Stimulated activated CD8-positive, alpha-beta memory T cell treated with anti-CD3 and anti-CD28 coated beads, Interleukin-15, amount 100 ng/mL, for 48 hours (primary cell): Measurements from ENCODE around the gene TMEM17.

Experiments used
- DNase-seq, 2 donors: peaks; one replicate each; pipeline ENCODE4 v3.0.0-alpha.2; 2020; ENCODE audit warnings: low read depth in 2 of 2

The TMEM17 gene

DNA sequence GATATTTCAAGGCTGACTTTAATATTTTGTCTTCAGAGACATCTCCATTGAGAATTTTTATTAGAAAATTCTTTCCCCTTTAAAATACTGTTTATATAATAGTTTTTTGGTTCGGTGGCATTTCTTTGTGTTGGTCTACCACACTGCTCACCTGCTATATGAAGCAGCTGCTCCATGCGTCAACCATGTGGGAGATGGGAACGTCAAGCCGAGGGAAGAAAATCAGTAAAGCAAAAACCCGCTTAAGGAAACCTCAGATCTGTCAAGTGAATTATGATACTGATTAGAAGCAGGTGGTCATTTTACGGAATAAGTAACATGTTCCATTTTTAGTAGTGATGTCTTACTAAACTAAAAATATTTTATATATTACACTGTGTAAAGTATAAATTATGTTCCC, 5.6 kb upstream of the TMEM17 start:
- DNase-seq: no peak

- no peak for DNase-seq
These were observed 391 bp upstream of the TMEM17 start for GRCh38 chr2:62506421-62506750.

DNA sequence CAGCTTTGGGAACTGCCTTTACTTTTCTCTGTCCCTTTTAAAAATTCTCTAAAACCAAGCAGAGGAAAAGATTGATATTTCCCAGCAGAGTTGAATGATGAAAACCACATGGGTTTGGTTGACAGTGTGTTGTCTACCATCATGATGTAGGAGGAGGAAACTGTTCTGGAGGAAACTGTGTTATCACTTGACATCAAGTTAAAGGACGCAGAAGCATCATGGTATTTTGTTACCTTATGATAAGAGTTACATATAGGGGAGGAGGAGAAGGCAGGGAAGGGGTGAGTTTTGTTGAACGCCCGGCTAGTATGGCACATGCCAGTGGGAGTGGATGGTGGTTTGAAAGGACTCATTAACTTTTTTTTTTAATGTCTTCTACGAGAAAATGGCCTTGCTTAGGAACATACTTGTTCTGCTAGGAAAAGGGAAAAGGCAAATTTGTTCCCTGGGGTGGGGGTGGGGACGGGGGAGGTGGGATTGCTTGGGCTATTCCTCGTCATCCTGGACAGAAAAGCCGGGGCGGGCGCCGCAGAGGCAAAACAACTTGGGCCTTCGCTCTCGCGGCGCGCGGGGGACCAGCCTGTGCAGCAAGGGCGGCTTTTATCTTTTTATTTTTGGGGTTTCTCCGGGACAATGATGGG, 766 bp downstream of the TMEM17 start:
- DNase-seq: no peak

GRCh38 chr2:62504657-62505056, 1.3 kb downstream of the TMEM17 start:
- no peak for DNase-seq

- DNase-seq: no peak
These were observed 4.0 kb downstream of the TMEM17 start for GRCh38 chr2:62501794-62502500.

- DNase-seq: no peak
These were observed 4.9 kb downstream of the TMEM17 start for GRCh38 chr2:62501069-62501468.

DNA sequence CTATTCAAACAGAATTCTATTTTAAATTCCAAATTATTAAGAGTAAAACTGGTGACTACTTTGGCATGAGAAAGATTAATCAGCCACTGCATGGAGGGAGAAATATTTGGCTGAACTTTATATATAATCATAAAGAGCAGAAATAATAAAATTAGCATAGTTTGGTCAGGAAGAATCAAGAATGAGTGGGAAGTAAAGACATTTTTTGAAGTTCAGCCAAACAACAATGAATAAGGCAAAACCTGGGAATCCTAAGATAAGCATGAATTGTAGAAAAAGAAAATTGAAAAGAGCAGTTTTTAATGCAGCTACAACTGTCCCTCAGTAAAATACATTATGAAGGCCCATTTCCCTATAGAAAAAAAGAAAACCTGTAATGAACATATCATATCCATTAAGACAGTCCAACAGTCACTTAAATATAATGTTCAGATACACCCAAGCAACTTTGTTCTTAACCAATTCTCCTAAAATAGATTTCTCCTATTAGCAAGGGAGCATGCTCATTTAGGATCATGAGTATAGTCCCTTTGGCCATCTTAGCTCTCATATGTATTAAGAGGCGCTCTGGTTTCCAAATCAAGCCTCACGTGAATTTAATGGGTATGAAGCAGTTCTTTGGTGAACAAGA, 6.5 kb downstream of the TMEM17 start:
- no peak for DNase-seq

DNA sequence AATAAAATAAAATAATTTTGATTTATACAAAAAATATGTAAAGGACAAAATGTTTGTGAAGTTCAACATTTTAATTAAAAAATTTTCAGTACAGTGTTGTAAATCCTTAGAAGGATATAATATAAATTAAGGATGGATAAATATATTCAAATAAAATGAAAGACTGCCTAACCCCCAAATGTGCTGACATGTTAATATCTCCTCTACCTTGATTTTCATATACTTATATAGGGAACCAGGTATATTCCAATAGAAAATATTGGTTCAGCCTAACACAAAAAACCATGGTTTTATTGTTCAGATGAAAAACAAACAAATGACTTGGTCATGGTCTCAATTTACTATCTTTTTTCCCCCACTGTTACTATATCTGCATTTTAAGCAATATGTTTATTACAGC, 7.3 kb downstream of the TMEM17 start:
- DNase-seq: no peak

DNA sequence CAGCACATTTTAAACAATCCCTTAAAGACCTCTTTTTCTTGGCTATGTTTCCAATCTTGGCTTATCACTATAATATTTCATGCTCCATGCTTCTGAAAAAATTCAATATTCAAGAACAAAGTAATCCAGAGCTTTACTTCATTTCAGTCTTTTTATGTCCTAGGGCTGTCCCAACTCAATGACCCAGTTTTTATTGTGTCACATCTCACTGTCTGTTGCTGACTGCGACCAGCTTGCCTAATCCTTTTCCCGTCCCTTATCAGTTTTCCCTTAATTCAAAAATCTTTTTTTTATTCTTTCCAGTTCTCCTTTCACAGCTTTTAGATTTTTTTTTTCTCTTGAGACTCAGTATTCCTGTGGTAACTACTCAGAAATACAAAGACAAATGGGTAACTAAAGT, 10.2 kb downstream of the TMEM17 start:
- no peak for DNase-seq

- DNase-seq: no peak
These were observed 13.9 kb downstream of the TMEM17 start for GRCh38 chr2:62492048-62492447.

DNA sequence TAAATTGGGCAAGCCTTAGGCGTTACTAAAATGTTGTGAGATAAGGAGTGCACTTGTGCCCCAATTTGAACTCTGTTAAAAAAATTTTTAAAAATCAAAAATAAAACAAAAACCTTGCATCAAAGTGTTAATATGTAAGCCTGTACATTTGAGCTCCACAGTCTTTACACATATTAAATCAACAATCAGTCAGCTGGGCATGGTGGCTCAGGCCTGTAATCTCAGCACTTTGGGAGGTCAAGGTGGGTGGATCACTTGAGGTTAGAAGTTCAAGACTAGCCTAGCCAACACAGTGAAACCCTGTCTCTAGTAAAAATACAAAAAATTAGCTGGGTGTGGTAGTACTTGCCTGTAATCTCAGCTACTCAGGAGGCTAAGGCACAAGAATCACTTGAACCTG, 16.3 kb downstream of the TMEM17 start:
- no peak for DNase-seq

DNA sequence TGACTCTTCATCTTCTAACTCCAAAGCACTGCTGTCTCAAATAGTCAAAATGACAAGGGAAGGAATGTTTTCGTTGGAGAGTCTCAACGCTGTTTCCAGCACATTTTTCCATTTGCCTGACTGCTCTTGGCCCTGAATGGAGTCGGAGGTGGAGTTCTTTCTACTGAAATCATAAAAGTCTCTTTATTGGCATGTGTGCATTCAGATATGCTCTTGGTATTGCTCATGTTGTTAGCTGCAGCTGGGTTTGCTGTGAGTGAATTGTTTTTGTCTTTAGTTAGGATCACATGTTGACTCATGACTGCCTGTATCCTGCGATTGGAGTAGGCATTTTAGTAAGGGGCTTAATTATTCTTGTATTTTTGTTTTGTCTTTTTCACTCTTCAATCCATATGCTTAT, 16.8 kb downstream of the TMEM17 start:
- no peak for DNase-seq

- no peak for DNase-seq
These were observed 19.6 kb downstream of the TMEM17 start for GRCh38 chr2:62486439-62486765.

- no peak for DNase-seq
These were observed 20.1 kb downstream of the TMEM17 start for GRCh38 chr2:62485761-62486438.

- DNase-seq: no peak
These were observed 23.2 kb downstream of the TMEM17 start for GRCh38 chr2:62482558-62483352.

DNA sequence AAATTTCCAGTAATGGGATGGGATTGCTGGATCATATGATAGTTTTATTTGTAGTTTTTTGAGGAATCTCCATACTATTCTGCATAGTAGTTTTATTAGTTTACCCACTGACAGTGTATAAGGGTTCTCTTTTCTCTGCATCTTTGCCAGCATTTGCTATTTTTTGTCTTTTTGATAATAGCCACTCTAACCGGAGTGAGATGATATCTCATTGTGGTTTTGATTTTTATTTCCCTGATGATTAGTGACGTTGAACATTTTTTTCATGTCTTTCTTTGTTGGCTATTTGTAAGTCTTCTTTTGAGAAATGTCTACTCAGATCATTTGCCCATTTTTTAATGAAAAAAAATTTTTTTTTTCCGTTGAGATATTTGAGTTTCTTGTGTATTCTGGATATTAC, 26.1 kb downstream of the TMEM17 start:
- no peak for DNase-seq

GRCh38 chr2:62478093-62478580, 27.9 kb downstream of the TMEM17 start:
- DNase-seq: no peak

GRCh38 chr2:62477573-62477972, 28.4 kb downstream of the TMEM17 start:
- no peak for DNase-seq

GRCh38 chr2:62475172-62476011, 30.6 kb downstream of the TMEM17 start:
- DNase-seq: peak in 1 of 2 donors; percentile 0

DNA sequence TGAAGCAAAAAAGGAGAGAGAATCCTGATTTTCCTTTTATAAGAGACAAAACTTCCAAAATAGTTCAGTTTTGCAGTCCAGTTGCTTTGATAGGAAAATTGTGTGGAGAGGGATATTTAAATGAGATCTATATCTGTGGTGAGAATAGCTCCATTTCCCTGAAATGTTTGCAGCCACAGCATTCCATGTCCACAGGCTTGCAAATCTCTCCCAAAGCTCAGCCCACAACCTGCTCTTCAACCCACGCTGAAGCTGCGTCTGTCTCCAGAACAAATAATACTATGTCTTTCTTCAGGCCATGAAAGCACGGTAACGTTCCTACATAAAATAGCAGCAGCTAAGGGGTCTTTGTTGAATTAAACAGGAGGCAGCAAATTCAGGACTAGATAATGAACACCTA, 31.8 kb downstream of the TMEM17 start:
- DNase-seq: no peak

- no peak for DNase-seq
These were observed 32.7 kb downstream of the TMEM17 start for GRCh38 chr2:62473246-62473827.
